ENCODE results near the gene RNASEH2A.

Gene RNASEH2A

DNA sequence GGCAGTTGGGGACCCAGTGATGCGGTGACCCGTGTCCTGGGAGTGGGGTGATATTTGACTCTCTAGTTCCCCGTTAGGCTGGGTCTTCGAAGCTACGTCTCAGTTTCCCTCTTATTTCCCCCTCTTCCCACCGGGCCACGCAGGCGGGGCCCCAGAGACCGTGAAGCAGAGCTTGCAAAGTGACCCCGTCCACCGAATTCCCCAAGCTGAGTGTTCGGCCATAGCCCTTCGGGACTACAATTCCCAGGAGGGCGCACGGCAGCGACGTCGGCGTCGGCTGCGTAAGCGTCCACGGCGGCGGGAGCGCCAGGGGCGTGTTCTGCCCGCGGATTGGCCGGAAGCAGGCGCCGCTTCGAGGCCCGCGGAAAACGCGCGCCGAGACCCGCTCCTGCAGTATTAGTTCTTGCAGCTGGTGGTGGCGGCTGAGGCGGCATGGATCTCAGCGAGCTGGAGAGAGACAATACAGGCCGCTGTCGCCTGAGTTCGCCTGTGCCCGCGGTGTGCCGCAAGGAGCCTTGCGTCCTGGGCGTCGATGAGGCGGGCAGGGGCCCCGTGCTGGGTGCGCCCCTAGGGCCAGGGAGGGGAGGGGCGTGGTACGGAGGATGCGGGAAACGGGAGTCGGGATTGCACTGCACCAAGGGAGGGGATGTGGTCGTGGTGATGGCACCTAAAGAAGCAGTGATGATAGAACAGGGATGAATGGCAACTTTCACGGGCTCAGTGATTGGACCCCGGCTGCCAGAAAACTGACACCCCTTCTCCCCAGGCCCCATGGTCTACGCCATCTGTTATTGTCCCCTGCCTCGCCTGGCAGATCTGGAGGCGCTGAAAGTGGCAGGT lies at the start of gene RNASEH2A:
Gene RNASEH2A (plus strand): TSS at position 343 of the 840 bp plus-strand sequence. CDS start 90 bp downstream, at position 433.
- peak; percentile 61 for DNase-seq

- DNase-seq: no peak
These were observed 48.7 kb upstream of the RNASEH2A start for GRCh38 chr19:12757544-12758274.

DNA sequence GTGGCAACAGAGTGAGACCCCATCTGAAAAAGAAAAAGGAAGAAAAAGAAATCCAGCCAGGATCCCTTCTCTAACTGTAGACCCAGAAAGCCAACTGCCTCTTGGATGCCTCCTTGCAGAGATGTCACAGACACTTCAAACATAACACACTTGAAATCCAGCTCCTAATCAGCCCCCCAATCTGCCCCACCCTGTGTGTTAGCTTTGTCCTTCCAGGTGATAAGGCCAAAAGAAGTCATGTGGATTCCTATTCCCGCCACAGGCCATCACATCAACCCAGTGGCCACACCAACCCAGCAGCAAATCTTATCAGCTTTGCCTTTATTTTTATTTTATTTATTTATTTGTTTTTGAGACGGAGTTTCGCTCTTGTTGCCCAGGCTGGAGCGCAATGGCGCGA lies 46.7 kb upstream of the RNASEH2A start:
- DNase-seq: no peak

GRCh38 chr19:12763100-12763499 lies 43.3 kb upstream of the RNASEH2A start:
- no peak for DNase-seq

DNA sequence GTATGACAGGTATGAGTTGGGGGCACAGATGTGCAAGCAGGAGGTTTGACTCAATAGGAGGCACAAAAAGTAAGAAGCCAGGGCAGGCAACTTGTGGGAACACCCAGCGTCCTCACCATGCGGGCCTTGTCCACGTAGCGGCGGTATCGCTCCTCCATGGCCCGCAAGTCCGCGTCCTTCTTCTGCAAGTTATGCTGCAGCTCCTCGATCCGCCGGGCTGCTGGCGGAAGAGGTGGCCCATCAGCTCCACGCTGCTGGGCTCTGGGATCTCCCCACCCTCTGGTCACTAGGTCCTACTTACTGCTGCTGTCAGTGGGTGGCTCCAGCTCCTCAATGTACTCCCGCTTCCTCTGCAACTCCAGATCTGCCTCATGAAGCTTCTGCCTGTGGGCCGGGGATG lies 41.7 kb upstream of the RNASEH2A start:
- DNase-seq: no peak

GRCh38 chr19:12766051-12766521 lies 40.3 kb upstream of the RNASEH2A start:
- no peak for DNase-seq

- no peak for DNase-seq
These were observed 39.2 kb upstream of the RNASEH2A start for GRCh38 chr19:12767150-12767549.

- no peak for DNase-seq
These were observed 38.7 kb upstream of the RNASEH2A start for GRCh38 chr19:12767666-12768065.

DNA sequence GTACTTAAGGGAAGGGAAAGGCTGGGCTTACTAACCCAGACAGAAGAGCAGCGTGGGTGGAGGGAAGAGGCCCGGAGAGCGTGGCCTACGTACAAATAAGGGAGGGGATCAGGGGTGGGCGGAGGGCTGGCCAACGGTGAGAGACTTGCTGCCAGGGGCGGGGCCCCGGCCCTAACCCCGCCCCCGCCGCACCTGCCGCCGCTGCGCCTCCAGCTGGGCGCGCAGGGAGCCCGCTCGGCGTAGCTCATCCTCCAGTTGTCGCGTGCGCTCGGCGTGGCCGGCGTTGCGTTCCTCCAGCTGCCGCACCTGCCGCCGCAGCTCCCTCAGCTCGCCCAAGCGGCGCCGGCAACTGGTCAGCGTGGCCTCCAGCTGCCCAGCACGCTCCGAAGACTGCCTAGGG lies 36.7 kb upstream of the RNASEH2A start:
- DNase-seq: no peak

- DNase-seq: no peak
These were observed 35.5 kb upstream of the RNASEH2A start for GRCh38 chr19:12770922-12771321.

- no peak for DNase-seq
These were observed 34.1 kb upstream of the RNASEH2A start for GRCh38 chr19:12772323-12772722.

DNA sequence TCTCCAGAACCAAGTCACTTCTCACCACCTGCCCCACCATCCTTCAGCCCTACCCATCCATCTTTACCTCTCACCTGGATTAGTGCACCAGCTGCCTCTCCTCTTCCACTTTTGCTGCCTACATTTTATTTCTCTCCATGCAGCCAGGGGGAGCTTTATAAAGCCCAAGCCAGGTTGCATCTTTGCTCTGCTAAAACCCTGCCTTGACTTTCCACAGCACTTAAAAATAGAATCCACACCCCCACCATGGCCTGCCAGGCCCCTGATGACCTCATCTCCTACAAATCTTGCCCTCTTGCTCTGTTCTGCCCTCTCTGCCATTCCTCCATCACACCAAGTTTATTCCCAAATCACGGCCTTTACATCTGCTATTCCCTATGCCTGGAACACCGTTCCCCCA lies 32.8 kb upstream of the RNASEH2A start:
- no peak for DNase-seq

DNA sequence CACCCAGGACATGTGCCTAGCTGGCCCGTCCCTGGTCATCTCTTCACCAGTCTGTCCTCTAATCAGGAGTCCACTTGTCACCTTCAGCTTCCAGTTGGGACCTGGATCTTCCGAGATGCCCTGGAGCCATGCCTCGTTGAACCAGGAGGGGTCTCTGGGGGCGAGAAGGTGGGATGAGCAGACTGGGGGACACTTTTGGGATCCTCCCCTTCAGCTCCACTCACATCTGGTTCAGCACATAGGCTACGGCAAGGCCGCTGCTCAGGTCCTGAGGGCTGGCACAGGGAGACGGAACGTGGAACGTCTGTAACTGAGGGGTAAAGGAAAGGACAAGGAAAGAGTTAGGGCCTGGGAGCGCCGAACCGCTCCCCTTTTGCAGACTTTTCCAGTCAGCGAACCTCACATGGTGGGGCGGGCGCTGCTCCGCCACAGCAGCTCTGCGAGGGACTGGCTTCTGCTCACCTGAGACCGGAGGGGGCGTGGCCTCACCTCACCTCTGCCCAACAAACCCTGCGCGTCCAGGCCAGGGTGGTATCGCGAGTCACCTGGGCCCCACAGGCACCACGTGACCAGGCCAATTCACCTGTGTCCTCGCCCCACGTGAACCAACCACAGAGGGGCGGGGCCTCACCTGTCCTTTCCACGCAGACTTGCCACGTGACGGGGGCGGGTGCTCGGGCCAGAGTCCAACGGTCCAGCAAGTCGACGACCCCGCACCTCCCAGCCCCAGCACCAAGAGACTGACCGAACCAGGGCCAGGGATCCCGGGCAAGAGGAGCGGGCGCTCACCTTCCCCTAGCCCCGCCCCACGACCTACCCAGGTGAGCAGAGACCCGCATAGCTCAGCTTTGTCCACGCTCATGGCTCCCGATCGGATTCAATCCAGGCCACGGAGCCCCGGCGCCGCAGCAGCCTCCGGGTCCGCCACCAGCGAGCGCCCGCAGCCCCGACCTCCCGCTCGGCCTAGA lies 31.5 kb upstream of the RNASEH2A start, which contains the start of gene HOOK2:
Gene HOOK2 (minus strand): TSS at position 965 of the 968 bp plus-strand sequence. CDS start 103 bp downstream, at position 862.
- peak; percentile 32 for DNase-seq

GRCh38 chr19:12777217-12778016 lies 29.0 kb upstream of the RNASEH2A start:
- peak; percentile 29 for DNase-seq

DNA sequence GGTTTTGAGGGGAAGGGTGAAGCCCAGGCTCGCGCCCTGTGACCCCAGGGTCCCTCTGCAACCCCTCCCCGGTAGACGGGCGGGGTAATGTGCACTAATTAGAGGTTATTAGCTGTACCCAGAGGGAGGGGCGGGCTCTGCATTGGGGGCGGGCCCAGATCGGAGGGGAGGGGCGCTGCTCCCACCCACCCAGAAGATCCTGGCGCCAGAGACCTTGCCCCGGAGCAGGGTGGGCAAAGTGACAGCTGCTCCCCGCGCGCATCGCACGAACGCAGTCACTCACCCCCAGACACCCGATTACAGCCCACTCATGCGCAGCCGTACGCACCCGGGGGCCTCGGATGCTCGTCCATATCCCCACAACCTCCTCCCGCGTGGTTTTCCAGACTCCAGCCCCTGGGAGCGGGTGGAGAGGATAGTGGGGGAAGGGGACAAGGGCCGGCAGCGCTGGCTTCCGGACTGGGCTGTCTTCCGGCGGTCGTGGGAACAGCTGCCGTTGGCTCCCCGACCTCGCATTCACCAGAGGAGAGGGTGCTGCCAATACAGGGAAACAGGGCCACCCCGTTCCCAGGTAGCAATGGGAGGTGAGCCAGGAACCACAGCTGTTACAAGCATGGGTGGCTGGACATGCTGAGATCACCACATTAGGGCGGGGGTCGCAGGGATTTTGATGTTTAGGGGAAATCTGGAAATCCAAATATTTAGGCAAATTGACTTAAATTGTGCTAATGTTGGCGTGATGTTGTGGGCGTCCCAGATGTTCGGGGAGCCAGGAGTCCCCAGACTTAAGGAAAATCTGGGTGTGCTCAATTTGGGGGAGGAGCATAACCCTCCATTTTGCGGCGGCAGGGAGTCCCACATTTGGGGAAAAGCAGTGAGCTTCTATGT lies 28.1 kb upstream of the RNASEH2A start:
- DNase-seq: no peak

- DNase-seq: no peak
These were observed 27.6 kb upstream of the RNASEH2A start for GRCh38 chr19:12778905-12779161.

DNA sequence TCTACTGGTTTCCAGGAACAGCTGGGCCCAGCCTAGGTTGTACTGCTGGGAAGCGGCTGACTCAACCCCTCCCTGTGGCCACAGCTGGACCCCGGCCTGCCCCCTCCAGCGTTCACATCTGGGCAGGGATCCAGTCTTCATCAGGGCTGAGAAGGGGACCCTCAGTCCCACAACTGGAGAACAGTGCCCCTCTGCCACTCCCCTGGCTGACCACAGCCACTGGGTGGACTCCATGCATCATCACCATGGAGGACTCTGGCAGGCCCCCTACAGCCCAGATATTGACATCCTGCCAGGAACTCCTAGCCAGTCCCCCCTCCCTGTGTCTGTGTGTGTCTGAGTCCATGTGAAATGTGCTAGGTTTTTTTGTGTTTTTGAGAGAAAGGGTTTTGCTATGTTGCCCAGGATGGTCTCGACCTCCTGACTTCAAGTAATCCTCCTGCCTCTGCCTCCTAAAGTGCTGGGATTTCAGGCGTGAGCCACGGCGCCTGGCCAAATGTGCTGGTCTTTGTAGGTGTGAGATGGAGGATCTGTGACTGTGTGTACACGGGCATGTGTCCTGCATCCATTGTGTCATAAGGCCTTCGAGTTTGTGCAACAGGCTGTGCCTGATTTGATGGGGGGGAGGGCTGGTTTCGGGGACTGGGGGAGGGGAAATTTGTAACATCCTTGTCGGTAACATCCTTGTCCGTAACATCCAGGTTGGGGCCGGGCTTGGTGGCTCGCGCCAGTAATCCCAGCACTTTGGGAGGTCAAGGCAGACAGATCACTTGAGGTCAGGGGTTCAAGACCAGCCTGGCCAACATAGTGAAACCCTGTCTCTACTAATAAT lies 27.0 kb upstream of the RNASEH2A start:
- DNase-seq: no peak

DNA sequence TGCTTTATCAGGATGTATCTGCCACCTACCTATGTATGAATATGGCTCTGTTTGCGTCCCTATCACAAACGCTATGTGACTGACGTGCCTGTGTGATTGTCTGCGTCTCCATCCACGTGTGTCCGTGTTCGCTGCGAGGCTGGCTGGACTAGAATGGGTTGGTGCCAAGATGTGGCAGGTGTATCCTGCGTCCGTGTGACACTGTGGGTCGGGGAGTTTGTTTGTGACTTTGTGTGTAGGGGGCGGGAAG lies 24.3 kb upstream of the RNASEH2A start:
- no peak for DNase-seq

GRCh38 chr19:12782424-12783290 lies 23.7 kb upstream of the RNASEH2A start:
- peak; percentile 54 for DNase-seq
